Measurements from ENCODE around the gene DGCR2.
"Not testable (repeated sequence)": the region's sequence is repeated elsewhere in the genome, so short reads cannot be mapped to it uniquely, and the experiment has no call there.

The DGCR2 gene

GRCh38 chr22:19022755-19023154, 99.5 kb downstream of the DGCR2 start:
- DNase-seq: no peak

- no peak for DNase-seq
Measured at GRCh38 chr22:19019679-19020032, 102.6 kb downstream of the DGCR2 start.

- DNase-seq: no peak
Measured at GRCh38 chr22:19019029-19019678, 103.1 kb downstream of the DGCR2 start.

- no peak for DNase-seq
Measured at GRCh38 chr22:19018256-19018655, 104.0 kb downstream of the DGCR2 start.

- DNase-seq: no peak
Measured at GRCh38 chr22:19016081-19016766, 106.0 kb downstream of the DGCR2 start.

- DNase-seq: no peak
Measured at GRCh38 chr22:19014886-19015285, 107.3 kb downstream of the DGCR2 start.

- DNase-seq: not testable (repeated sequence)
Measured at GRCh38 chr22:19013881-19014598, 108.2 kb downstream of the DGCR2 start.

- DNase-seq: not testable (repeated sequence)
Measured at GRCh38 chr22:19013411-19013810, 108.8 kb downstream of the DGCR2 start.

- no peak for DNase-seq
Measured at GRCh38 chr22:19012308-19012986, 109.8 kb downstream of the DGCR2 start.

GRCh38 chr22:19011611-19012010, 110.6 kb downstream of the DGCR2 start:
- not testable (repeated sequence) for DNase-seq

GRCh38 chr22:19011075-19011474, 111.1 kb downstream of the DGCR2 start:
- no peak for DNase-seq

- no peak for DNase-seq
Measured at GRCh38 chr22:19005905-19006304, 116.3 kb downstream of the DGCR2 start.

- no peak for DNase-seq
Measured at GRCh38 chr22:19004471-19004870, 117.7 kb downstream of the DGCR2 start.

- no peak for DNase-seq
Measured at GRCh38 chr22:19003508-19003907, 118.7 kb downstream of the DGCR2 start.

- no peak for DNase-seq
Measured at GRCh38 chr22:19002684-19003038, 119.6 kb downstream of the DGCR2 start.

GRCh38 chr22:19001204-19001603, 121.0 kb downstream of the DGCR2 start:
- no peak for DNase-seq

GRCh38 chr22:19000106-19000505, 122.1 kb downstream of the DGCR2 start:
- not testable (repeated sequence) for DNase-seq

- no peak for DNase-seq
Measured at GRCh38 chr22:18999416-18999815, 122.8 kb downstream of the DGCR2 start.

- DNase-seq: no peak
Measured at GRCh38 chr22:18999008-18999407, 123.2 kb downstream of the DGCR2 start.

GRCh38 chr22:18997925-18998315, 124.3 kb downstream of the DGCR2 start:
- DNase-seq: no peak

- DNase-seq: no peak
Measured at GRCh38 chr22:18997306-18997924, 124.8 kb downstream of the DGCR2 start.

- no peak for DNase-seq
Measured at GRCh38 chr22:18996376-18996900, 125.8 kb downstream of the DGCR2 start.

- DNase-seq: no peak
Measured at GRCh38 chr22:18995327-18995711, 126.9 kb downstream of the DGCR2 start.
